HG03342 (cell line): Measurements from ENCODE around the gene LRMDA.
A peak's percentile ranks its signal among the peaks of the same experiment; 100 is the strongest.

ENCODE experiments used
- ATAC-seq: cut with Tn5 transposase; IDR thresholded peaks from one replicate; pipeline ENCODE4 v1.9.1; 2021; ENCODE audit warnings: mild to moderate bottlenecking, moderate library complexity; ENCODE audit not compliant: unreplicated experiment

The LRMDA gene

DNA sequence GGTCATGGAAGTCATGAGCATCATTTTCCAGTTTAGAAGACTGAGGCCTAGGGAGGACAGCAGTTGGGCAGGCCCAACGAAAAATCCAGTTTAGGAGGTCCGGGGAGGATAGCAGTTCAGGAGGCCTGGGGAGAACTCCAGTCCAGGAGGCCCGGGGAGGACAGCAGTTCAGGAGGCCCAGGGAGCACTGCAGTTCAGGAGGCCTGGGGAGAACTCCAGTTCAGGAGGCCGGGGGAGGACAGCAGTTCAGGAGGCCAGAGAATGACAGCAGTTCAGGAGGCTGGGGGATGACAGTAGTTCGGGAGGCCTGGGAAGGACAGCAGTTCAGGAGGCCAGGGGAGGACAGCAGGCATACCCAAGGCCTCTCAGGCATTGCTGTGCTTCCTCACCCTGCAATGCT is 453.4 kb downstream of the LRMDA start:
- ATAC-seq = no peak

DNA sequence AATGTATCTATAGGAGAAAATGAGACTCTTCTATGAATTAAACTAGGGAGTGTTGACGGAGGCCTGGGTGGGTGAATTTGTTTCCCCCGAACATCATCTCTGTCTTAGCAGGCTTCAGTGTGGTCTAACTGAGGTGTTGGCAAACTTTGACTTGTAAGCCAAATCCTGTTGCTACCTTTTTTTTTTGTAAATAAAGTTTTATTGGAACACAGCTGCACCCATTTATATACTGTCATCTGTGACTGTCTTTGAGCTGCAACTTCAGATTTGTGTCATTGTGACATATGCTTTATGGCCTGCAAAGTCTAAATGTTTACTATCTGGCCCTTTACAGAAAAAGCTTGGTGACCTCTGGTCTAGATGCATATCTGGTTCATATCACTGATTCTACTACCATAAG is 455.9 kb downstream of the LRMDA start:
- no peak for ATAC-seq

DNA sequence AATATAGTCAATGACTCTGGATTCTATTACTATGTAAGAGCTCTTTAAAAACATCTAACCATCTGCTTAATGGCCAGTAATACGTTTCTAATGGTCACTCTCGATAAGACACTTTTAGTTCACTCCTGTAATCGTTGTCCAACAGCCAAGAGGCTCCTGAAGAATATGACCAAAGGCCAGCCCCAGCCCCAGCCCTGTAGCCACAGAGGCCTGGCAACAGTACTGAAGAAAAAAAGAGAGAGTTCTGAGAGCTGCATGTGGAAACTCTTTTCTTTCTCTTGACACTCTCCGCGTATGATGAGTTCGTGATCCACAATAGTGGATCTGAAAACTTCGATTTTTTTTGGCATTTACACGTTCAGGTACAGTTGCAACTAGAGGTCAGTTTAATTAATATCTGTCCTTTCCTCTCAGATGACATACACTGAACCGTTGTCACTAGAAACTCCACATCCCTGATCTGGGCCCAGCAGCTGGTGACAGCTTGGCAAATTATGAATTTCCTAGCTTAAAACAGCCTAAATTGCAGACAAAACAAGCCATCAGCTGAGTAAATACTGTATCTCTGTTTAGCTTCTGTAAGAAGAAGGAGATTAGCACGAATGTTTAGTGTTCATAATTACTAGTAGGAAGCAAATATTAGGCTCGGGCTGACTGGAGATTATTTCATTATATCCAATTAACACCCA is 456.7 kb downstream of the LRMDA start:
- ATAC-seq = no peak

DNA sequence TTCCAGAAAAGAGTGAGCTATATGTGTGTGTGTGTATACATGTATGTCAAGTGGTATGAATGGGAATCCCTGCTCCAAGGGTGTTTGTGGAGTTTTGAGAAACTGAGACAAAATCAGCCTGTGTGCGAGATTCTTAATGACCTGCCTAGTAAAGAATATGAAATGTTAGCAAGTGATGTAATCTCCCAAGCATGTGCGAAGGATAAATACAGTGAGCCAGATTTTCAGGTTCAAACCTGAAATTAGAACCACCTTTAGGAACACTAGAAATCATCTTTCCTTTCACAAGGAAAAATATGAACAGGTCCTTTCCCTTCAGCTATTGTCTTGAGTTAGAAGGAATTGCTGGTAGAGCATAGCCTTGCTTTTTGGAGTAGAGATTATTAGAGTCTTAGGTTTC is 457.6 kb downstream of the LRMDA start:
- ATAC-seq = no peak

DNA sequence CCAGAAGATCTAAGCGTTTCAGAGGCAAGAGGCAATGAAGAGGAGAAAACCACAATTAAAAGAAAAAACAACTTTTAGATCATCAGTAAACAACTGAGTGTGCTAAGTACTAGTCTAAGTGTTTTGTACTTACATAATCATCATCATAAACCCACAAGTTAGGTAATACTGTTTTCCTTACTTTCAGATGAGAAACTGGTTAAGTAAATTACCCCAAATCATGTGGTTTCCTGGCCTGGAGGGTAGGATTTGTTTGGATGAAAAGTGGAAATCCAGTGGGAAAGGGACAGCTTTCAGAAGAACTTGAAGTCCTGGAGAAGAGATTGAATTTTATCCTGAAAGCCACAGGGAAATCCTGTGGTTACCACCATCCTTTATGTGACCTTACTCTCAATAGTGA is 463.3 kb downstream of the LRMDA start:
- no peak for ATAC-seq

DNA sequence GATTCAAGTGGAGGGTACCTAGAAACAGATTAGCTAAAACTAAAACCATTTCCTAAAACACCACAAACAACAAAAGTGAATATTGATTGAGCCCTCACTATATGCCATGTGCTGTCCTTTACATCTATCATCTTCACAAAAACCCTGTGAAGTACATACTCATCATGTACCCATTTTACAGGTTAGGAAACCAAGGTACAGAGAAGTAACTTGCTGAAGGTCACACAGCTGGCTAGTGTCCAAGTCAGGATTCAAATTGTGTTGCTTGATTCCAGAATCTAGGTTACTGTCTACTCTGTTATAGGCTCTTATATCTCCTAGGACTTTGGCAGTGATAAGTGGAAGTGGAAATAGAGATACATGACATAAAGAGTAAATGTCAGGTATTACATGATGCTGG is 463.8 kb downstream of the LRMDA start:
- no peak for ATAC-seq

DNA sequence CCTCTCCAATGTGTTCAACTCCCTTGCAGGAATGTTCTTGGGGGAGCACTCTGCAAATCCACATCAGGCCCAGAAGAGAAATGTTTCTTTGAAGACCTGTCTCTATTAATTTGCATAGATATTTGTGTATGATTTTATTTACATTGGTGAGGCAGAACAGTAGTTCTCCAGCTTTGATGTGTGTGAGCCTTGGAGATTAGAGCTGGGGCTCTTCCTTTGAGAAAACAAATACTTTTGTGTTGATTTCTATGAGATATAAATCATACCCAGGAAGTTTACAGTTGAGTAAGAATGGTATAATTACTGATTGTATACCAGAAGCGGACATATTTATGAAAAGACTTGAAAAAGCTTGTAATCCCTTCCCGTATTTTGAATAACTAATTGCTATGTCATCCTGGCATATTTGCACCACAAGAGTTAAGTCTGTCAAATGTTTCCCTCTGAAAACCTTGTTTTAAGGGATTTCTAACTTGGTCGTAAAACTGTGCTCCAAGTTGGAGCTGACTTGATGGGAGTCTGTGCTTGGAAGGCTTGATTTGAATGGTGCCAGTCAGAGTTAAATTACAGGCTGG is 468.5 kb downstream of the LRMDA start:
- ATAC-seq = no peak

DNA sequence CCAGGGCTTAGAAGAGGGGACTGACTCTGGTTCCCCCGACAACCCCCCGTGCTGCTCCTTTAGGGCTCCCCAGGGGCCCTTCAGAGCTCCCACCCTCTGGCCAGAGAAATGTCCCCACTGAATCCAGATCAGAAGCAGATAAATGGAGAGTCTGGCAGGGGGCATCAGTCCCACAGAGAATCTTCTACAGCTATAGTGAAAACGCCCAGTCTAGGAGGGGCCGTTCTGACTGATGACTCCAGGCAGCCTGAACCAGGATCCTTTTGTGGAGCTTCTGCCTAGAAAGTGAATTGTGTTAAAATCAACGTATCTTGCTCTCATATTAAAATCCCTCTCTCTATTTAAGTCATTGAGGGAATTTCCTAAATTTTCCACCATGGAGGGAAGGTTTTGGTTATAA is 471.4 kb downstream of the LRMDA start:
- no peak for ATAC-seq

DNA sequence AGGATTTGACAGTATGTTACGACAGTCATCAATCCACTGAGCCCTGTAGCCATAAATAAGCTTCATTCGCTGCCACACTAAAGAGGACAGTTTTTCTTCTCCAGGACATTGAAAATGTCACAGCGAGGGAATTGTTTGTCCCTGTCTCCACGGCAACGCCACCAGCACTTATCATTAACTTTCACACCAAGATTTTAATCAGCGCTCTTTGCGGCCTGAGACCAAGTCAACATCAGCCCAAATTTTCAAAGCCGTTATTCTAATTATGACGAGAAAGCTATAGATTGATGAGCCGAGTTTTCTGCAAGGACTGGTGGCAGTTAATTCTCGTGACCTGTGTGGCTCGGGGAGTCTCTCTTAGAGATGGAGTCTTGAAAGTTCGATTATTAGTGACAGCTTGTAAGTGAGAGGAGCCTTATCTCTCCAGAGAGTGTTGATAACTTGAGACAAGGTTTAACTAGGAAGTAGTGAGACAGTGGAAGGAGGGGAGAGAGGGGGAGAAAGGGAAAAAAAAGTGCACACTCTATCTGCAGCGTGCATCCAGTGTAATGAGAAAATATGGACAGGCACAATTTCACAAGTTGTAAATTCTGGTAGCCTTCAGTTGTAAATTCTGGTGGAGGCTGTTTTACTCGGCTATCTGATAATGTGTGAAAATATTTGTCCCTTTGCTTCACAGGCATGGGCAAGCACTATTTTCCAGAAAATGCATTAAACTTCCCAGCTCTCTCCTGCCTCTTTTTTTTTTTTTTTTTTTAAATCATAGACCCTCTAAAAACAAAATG is 473.3 kb downstream of the LRMDA start:
- ATAC-seq = no peak

DNA sequence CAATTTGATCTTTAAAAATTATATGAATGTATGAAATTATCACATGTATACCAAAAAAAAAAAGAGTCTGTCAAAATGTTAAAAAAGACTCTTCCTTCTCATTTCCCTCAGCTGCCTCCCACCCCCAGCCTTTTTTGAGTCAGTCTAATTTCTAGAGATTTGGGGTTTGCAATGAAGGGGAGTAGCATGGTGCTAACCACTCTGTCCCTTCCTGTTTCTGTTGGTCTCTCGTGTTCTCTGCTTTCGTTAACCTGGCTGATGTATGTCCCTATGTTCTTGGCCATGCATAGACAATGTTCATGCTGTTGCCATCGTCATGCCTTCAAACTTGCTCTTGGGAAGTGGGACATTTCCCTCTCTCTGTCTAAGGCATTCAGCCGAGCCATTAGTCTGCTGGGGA is 474.1 kb downstream of the LRMDA start:
- ATAC-seq = no peak

DNA sequence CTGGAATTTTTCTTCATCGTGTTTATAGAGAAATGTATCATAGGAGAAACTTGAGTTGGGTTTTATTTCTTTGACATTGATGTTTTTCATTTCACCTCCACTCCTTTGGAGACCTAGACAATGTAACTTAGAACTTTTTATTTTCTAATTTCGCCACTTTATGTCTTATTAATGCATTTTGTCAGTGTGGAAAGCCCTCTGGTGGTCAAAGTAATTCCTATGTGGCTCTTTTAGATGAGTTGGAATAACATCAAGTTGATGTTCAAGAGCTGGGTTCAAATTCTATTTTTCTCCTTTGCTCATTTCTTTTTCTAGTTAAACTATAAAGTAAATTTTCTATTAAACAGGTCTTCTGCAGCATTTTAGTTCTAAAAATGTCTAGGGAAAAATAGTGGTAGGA is 478.6 kb downstream of the LRMDA start:
- ATAC-seq = no peak

DNA sequence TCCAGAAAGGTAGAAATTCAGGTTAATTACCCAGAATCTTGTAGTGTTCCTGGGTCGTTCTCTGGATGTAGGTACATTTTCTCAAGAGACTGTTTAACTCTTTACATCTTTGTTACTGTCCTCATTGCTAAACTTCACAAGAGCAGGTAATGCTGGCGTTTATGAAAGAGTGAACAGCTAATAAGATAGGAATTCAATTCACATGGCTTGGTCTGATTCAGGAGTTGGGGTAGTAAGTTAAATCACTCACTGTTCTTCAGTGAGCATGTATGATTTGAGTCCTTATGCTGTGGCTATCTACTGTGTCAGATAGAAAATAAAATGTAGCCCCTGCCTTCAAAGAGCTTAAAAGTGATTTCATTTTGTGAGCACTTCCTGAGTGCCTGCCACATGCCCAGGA is 480.0 kb downstream of the LRMDA start:
- no peak for ATAC-seq

DNA sequence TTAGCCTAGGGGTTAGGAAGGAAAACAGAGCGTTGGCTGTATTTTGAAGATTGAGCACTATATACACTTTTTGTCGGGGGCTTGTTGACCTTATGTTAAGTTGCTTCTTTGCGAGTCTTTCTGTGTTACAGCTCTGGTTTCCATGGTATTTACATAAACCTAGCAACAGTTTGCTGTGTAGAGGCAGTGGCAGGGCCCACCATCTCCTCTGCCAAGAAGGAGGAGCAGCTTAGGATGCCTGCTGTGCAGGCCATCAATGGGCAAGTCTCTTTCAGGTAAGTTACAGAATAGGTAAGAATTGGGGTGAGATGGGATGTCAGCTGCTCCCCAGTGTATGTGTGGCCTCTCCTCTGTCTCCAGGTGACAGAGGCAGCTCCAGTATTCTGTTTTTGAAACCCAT is 485.5 kb downstream of the LRMDA start:
- ATAC-seq = no peak

DNA sequence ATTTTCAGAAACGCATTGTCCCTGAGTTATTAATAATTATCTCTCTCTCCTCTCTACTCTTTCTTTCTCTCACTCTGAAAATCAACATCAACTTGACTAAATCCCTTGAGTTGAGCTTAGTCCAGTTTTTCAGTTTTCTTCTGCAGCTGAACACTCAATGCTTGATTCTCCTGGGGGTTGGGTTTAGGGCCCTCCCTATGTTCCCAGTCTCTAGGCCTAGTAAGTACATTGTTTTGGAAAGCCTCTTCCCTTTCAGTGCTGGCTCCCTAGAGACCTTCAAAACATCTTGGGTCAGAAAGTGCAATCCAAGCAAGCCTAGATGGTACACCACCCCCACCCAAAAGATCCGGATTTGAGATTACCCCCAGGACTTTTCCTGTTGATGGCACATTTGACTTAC is 488.5 kb downstream of the LRMDA start:
- ATAC-seq = no peak

DNA sequence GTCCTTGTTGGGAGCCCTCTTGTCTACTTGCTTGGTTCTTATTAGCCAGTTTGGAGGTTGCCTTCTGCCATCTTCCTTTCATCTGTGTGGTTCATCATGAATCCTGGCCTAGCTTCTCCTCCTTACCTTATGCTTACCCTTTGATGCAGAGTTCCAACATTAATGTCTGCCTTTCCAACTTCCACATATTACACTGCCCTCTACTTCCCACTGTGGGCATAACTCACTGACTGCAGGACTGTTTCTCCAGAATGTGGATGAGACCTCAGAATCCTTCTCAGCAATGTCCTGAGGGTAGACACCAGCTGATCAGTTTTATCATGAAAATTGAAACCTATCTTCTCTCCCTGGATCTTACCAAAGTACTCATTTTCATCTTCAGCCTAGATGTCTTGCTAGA is 491.0 kb downstream of the LRMDA start:
- ATAC-seq = no peak

DNA sequence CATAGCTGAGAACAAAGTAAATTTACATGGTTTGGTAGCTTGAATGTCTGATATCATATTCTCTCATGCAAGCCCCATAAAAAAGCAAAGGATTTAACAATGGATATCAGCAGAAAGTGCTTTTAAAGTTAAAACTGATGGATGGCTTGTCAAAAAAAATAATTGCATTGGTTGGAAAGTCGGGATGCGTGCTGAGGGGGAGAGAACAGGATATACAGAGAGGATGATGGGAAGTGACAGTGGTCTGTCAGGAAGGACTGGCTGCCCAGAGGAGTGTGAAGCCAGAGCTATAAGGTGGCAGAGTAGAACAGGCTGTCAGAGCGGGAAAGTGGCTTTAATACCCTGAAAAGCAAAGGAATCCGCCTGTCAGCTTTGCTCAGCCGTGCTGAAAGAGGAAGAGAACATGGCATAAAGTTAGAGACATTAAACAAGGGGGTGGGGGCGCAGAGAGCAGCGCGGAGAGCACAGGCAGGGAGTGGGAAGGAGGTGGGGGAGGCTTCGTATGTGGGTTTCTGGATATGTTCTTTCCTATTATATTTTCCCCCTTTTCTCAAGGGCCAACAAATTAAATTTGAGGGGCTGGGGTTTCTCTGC is 493.0 kb downstream of the LRMDA start:
- ATAC-seq = no peak

DNA sequence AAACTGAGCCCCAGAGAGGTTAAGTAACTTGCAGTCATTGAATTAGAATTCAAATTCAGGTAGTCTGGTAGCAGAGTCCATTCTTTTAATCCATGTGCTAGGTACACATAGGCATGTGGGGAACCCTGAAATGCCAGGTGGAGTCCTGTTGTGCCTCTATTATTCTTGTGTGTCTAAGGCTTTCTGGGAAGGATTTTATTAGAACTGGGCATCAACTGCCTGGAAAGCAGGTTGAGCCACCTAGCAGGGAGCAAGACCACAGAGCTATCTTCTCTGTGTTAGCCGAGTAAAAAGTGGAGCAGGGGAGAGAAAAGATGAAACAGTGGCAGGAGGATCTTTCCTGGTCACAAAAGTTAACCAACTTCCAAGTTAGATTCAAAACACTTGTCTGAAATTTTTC is 494.6 kb downstream of the LRMDA start:
- no peak for ATAC-seq

DNA sequence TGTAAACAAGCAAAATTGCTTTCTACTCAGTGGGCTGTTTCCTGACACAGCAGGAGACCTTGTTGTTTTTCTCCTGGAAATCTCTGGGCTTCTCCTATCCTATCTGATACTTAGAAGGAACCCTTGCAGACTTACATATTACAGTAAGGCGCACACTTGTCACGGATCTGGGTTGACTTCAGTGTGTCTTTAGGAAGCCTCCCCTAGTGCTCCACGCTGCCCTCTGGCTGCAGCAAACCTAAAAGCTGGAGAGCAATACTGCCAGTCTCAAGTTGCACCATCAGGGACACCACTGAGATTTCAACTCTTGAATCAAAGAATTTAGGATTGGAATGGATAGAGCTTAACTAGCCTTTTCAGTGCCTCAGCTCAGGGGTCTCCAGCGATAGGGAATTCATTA is 495.3 kb downstream of the LRMDA start:
- ATAC-seq = no peak

DNA sequence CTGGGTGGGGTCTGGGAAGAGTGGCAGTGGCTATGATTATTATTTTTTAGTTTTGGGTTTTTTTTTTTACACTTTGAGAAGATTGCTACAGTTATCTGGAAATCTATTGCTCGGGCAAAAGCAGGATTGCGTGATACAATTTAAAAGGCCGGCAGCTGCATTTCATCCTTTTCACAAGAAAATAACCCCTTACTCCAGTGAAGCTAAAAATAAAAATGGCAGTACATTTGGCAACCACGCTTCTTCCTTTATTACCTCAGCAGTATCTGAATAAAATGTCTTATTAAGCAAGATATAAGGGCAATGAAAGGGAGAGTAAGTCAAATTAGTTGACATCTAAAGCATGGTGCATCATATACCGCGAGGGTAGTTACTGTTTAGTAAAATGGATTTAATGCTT is 496.8 kb downstream of the LRMDA start:
- ATAC-seq = no peak

DNA sequence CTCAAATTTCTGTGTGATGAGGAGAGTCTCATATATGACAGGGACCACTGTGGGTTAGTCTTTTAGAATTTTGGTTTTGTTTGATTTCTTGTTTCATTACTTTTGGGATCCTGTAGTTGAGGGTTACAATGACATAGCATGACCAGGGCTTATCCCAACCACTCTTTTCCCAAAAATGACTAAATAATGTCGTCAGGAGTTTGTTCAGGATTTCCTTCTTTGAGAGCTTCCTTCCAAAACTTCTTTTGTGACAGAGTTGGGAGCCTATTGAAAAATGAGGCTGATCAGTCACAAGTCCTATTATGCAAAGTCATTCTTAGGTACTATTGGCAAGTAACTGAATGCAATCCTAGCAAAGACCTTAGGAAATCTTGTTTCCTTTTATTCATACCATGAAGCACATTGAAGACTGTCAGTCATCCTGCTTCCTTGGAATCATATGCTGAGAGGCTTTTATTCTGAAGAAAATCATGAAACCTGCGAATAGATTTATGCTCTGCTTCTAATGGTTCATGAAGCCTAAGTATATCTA is 498.3 kb downstream of the LRMDA start:
- ATAC-seq = no peak

DNA sequence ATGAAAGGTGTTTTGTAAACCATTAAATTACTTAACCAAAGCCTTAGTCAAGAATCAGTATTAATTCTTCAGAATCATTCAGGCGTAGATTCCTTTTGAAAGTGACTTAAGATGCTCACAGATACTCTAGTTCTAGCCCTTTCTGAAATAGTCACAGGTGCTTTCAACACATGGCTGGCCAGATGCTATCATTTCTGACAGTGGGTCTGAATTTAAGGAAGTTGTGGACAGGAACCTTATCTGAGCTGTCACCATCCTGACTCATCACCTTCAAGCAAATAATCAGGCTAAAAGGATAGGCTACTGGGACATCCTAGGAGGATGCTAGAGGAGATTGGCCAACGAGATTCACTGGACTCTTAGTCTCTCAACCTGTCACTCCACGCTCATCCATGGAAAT is 501.5 kb downstream of the LRMDA start:
- ATAC-seq = peak; percentile 53

DNA sequence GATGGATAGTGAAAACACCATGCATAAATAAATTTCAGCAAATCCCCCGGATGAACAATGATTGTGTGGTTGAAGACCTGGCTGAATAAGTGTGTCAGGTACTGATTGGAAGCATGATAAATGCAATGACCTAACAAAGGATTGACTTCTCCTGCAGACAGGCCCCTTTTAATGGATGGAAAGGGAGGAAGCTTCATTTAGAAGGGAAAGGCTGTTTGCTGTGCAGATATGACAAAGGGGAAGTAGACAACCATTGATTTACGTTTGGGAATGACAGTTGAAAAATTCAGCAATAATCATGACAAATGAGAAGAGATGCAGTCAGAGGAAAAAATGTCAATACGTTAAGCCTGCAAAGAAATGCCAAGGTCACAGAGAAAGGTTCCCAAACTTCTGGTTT is 503.8 kb downstream of the LRMDA start:
- ATAC-seq = no peak
